ENCODE data around the gene FOXP3. TPM values are rescaled to one million over a fixed set of nuclear protein-coding genes. Genes with fewer than 3 reads are reported as not detected.
A peak's percentile ranks its signal among the peaks of the same experiment; 100 is the strongest.

The FOXP3 gene
- total and polyA plus RNA-seq, 11 donors, result 0.11 to 1.4 TPM; not detected in 9

- TF ChIP-seq CTCF (IDR thresholded peaks at IDR 0.05) (no peak), POLR2A (IDR thresholded peaks at IDR 0.05) (no peak)
- no peak for ATAC-seq
- H3K27ac ChIP-seq, result peak overlapping the region; percentile 73 to 98 (median 90)
- H3K9me3 ChIP-seq, result no peaks in the 10 kb centered on the region
- peaks cover 0 to 31% (median 17%) of the 10 kb centered on the region in 12 donors for H3K4me1 ChIP-seq
- WGBS, 4 donors, result 0 to 43% (median 17%) methylated on average over 4 of the region's 4 CpGs
- intact Hi-C loops (cut with DNase I), result loop anchor here in 3 of 10 donors (5.0 to 10.0 kb wide), 3 partner anchors 64 to 76 kb away; partner anchors contain the start of gene SYP (in 1 of the 3)
- H3K4me3 ChIP-seq, result peak overlapping the region in 11 of 12 donors; percentile 12 to 93 (median 75)
- no peaks in the 10 kb centered on the region for H3K36me3 ChIP-seq
- H3K27me3 ChIP-seq, result no peaks in the 10 kb centered on the region
- DNase-seq, result no peak
Observed at GRCh38 chrX:49268702-49269009, 4.1 kb upstream of the FOXP3 start.

DNA sequence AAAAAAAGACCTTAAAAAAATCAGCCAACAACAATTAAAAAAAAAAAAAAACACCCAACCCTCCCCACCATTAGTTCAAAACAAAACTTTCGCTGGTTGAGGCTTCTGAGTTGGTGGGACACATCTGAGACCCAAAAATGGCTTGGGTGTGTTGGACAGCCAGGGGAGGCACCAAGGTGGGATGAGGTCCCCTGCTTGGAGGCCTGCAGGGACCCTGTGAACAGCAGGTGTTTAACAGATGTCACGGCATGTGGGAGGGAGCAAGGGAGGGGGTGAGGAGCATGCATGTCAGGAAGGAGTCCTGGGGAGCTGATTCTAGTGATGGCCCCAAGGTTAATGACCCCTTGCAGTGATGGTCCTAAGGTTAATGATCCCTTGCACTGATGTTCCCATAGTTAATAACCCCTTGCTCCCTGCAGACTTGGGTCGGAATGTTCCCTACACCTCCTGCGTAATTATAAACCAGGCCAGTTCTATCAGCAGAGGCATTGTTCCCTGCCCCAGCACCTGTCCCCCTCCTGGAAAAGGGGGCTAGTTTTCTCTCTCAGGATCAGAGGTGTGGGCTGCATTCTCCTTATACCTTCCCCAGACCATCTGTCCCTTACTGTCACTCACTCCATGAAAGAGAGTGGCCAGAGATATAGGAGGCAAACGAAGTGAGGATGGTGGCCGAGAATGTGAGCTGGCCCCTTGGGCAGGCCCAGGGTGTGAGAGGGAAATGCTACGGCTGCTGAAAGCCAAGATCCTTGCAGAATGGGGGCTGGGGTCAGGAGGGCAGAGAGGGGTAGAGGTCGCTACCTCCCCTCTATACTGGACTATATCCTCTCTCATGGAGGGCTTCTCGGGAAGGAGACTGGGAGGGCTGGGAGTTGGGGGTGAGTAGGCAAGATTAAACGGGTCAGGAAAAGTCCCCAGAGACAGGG lies 2.3 kb upstream of the FOXP3 start:
- WGBS, 4 donors, result 69 to 78% (median 74%) methylated on average over 10 of the region's 10 CpGs
- peaks cover 0 to 6% (median 0%) of the 10 kb centered on the region in 9 donors for H3K27me3 ChIP-seq
- no peak overlapping the region for H3K4me3 ChIP-seq
- H3K36me3 ChIP-seq, result no peaks in the 10 kb centered on the region
- DNase-seq, result no peak
- H3K27ac ChIP-seq, result no peak overlapping the region
- intact Hi-C loops (cut with DNase I), result loop anchor here in 3 of 10 donors (5.0 to 10.0 kb wide), 3 partner anchors 62 to 74 kb away; partner anchors contain the start of gene SYP (in 1 of the 3)
- H3K4me1 ChIP-seq, result peaks cover 0 to 23% (median 9%) of the 10 kb centered on the region in 12 donors
- no peaks in the 10 kb centered on the region for H3K9me3 ChIP-seq
- no peak for ATAC-seq
- TF ChIP-seq CTCF (IDR thresholded peaks at IDR 0.05) (no peak), POLR2A (IDR thresholded peaks at IDR 0.05) (no peak)

GRCh38 chrX:49263631-49264030 lies 879 bp downstream of the FOXP3 start:
- intact Hi-C loops (cut with DNase I), result loop anchor here in 2 of 10 donors (10.0 kb wide), 2 partner anchors 59 to 69 kb away; partner anchors contain the start of gene SYP (in 1 of the 2)
- Histone ChIP-seq H3K9me3 (no peaks in the 10 kb centered on the region), H3K27me3 (peaks cover 0 to 8% (median 0%) of the 10 kb centered on the region in 9 donors), H3K36me3 (no peaks in the 10 kb centered on the region), H3K4me1 (peaks cover 0 to 6% (median 0%) of the 10 kb centered on the region in 12 donors), H3K4me3 (no peak overlapping the region), H3K27ac (no peak overlapping the region)
- 75 to 85% (median 80%) methylated on average over 10 of the region's 10 CpGs for WGBS, 4 donors
- ATAC-seq (no peak), DNase-seq (no peak)
- TF ChIP-seq POLR2A (IDR thresholded peaks at IDR 0.05) (no peak), CTCF (IDR thresholded peaks at IDR 0.05) (no peak)

GRCh38 chrX:49262603-49263002 lies 1.9 kb downstream of the FOXP3 start:
- H3K27ac ChIP-seq, result no peak overlapping the region
- H3K27me3 ChIP-seq, result peaks cover 0 to 14% (median 0%) of the 10 kb centered on the region in 9 donors
- DNase-seq, result no peak
- H3K4me3 ChIP-seq, result no peak overlapping the region
- no peak for ATAC-seq
- intact Hi-C loops (cut with DNase I), result loop anchor here in 2 of 10 donors (10.0 kb wide), 2 partner anchors 58 to 68 kb away; partner anchors contain the start of gene SYP (in 1 of the 2)
- H3K9me3 ChIP-seq, result no peaks in the 10 kb centered on the region
- H3K4me1 ChIP-seq, result no peaks in the 10 kb centered on the region
- TF ChIP-seq CTCF (IDR thresholded peaks at IDR 0.05) (no peak), POLR2A (IDR thresholded peaks at IDR 0.05) (no peak)
- WGBS, 4 donors, result 31 to 84% (median 58%) methylated on average over 1 of the region's 1 CpG
- H3K36me3 ChIP-seq, result no peaks in the 10 kb centered on the region
